Progenitor cell of endocrine pancreas (in vitro differentiated cells): ENCODE data around the gene PARD6G. TPM values are rescaled to one million over a fixed set of nuclear protein-coding genes. Genes with fewer than 3 reads are reported as not detected.

Experiments used
- DNase-seq: peaks from one replicate; pipeline ENCODE4 v3.0.0; 2021; ENCODE audit warnings: low spot score; ENCODE audit not compliant: unreplicated experiment
- H3K27ac Mint-ChIP-seq: 2 replicates; pipeline ENCODE4 v1.8.0; 2021; ENCODE audit warnings: mild to moderate bottlenecking, moderate library complexity, mixed read lengths
- H3K27me3 Mint-ChIP-seq: 2 replicates; pipeline ENCODE4 v1.8.0; 2021; ENCODE audit warnings: mixed read lengths
- H3K36me3 Mint-ChIP-seq: 2 replicates; pipeline ENCODE4 v1.8.0; 2022; ENCODE audit warnings: mixed read lengths; ENCODE audit not compliant: insufficient read depth
- H3K4me1 Mint-ChIP-seq: 2 replicates; pipeline ENCODE4 v1.8.0; 2021; ENCODE audit warnings: low read depth, mixed read lengths
- H3K4me3 Mint-ChIP-seq: 2 replicates; pipeline ENCODE4 v1.8.0; 2021; ENCODE audit warnings: low read depth, mild to moderate bottlenecking, moderate library complexity, mixed read lengths
- H3K9me3 Mint-ChIP-seq: 2 replicates; pipeline ENCODE4 v1.8.0; 2021; ENCODE audit warnings: low read depth, mixed read lengths
- CTCF ChIP-seq: fragments of 200-600 bp; sonication (generic); IDR thresholded peaks from one replicate; pipeline ENCODE4 v1.5.0; 2021; ENCODE audit warnings: antibody characterized with exemption, mild to moderate bottlenecking; ENCODE audit not compliant: unreplicated experiment
- total RNA-seq: library from RNA; stranded (reverse); gene quantifications from 2 replicates; pipeline ENCODE4 v1.2.1, GENCODE V29; 2021

The PARD6G gene
- total RNA-seq, 1 donor from 2014 or later = 25.8 TPM

GRCh38 chr18:80179857-80180558 lies 67.3 kb downstream of the PARD6G start:
- no peaks in the 10 kb centered on the region for H3K27me3 Mint-ChIP-seq
- no peak for TF ChIP-seq CTCF
- H3K4me3 Mint-ChIP-seq = no peak overlapping the region
- peaks cover 7% of the 10 kb centered on the region for H3K4me1 Mint-ChIP-seq
- no peaks in the 10 kb centered on the region for H3K36me3 Mint-ChIP-seq
- DNase-seq = no peak
- no peak overlapping the region for H3K27ac Mint-ChIP-seq
- H3K9me3 Mint-ChIP-seq = no peaks in the 10 kb centered on the region

GRCh38 chr18:80178935-80179818 lies 68.1 kb downstream of the PARD6G start:
- no peak overlapping the region for H3K27ac Mint-ChIP-seq
- no peaks in the 10 kb centered on the region for H3K27me3 Mint-ChIP-seq
- DNase-seq = no peak
- no peaks in the 10 kb centered on the region for H3K9me3 Mint-ChIP-seq
- H3K4me3 Mint-ChIP-seq = no peak overlapping the region
- peaks cover 7% of the 10 kb centered on the region for H3K4me1 Mint-ChIP-seq
- TF ChIP-seq CTCF = no peak
- no peaks in the 10 kb centered on the region for H3K36me3 Mint-ChIP-seq

GRCh38 chr18:80177128-80177527 lies 70.2 kb downstream of the PARD6G start:
- peaks cover 7% of the 10 kb centered on the region for H3K4me1 Mint-ChIP-seq
- no peak overlapping the region for H3K4me3 Mint-ChIP-seq
- TF ChIP-seq CTCF = no peak
- H3K36me3 Mint-ChIP-seq = no peaks in the 10 kb centered on the region
- no peaks in the 10 kb centered on the region for H3K27me3 Mint-ChIP-seq
- no peaks in the 10 kb centered on the region for H3K9me3 Mint-ChIP-seq
- DNase-seq = no peak
- H3K27ac Mint-ChIP-seq = no peak overlapping the region

- Mint-ChIP-seq H3K36me3 (no peaks in the 10 kb centered on the region), H3K9me3 (no peaks in the 10 kb centered on the region), H3K27me3 (no peaks in the 10 kb centered on the region), H3K4me1 (peaks cover 7% of the 10 kb centered on the region), H3K4me3 (no peak overlapping the region), H3K27ac (no peak overlapping the region)
- DNase-seq = no peak
- TF ChIP-seq CTCF = no peak
These were observed 70.8 kb downstream of the PARD6G start for GRCh38 chr18:80176334-80177073.

GRCh38 chr18:80175451-80176204 lies 71.7 kb downstream of the PARD6G start:
- H3K4me1 Mint-ChIP-seq = peaks cover 7% of the 10 kb centered on the region
- no peak overlapping the region for H3K4me3 Mint-ChIP-seq
- H3K9me3 Mint-ChIP-seq = no peaks in the 10 kb centered on the region
- no peak for DNase-seq
- peak overlapping the region; percentile 47 for H3K27ac Mint-ChIP-seq
- no peaks in the 10 kb centered on the region for H3K27me3 Mint-ChIP-seq
- no peaks in the 10 kb centered on the region for H3K36me3 Mint-ChIP-seq
- no peak for TF ChIP-seq CTCF
